Lung (tissue), 12 donors: ENCODE results near the gene IQUB. TPM values are rescaled to one million over a fixed set of nuclear protein-coding genes. Genes with fewer than 3 reads are reported as not detected.

Source experiments
- ATAC-seq: fragments of 200-7000 bp; cut with Tn5 transposase; one replicate; pipeline ENCODE4 v1.9.1; 2020; ENCODE audit warnings: moderate number of reproducible peaks; ENCODE audit not compliant: insufficient read depth, low FRiP score
- DNase-seq, 3 donors: peaks; one replicate each; pipeline ENCODE4 v3.0.0-alpha.2; 2013 to 2017
- H3K27ac ChIP-seq, 2 donors: one replicate each; pipeline ENCODE4 v1.5.1; 2013; ENCODE audit warnings: mild to moderate bottlenecking in 2 of 2, moderate library complexity in 2 of 2, control low read depth in 1 of 2, inconsistent platforms in 1 of 2, low read depth in 1 of 2, low read length in 1 of 2
- H3K27me3 ChIP-seq, 3 donors: one replicate each; pipeline ENCODE4 v1.5.1; 2013; ENCODE audit warnings: low read length in 2 of 3; ENCODE audit not compliant: control insufficient read depth in 3 of 3, insufficient read depth in 3 of 3
- H3K36me3 ChIP-seq, 4 donors: one replicate each; pipeline ENCODE4 v1.5.1; 2013; ENCODE audit warnings: low read length in 4 of 4, mild to moderate bottlenecking in 1 of 4, moderate library complexity in 1 of 4; ENCODE audit not compliant: control insufficient read depth in 4 of 4, insufficient read depth in 4 of 4
- H3K4me1 ChIP-seq, 5 donors: one replicate each; pipeline ENCODE4 v1.5.1; 2013; ENCODE audit warnings: low read length in 5 of 5, mild to moderate bottlenecking in 2 of 5, moderate library complexity in 1 of 5; ENCODE audit not compliant: control insufficient read depth in 5 of 5, insufficient read depth in 5 of 5
- H3K4me3 ChIP-seq: one replicate; pipeline ENCODE4 v1.5.1; 2013; ENCODE audit warnings: mild to moderate bottlenecking, control low read depth, moderate library complexity
- H3K9ac ChIP-seq, 2 donors: one replicate each; pipeline ENCODE4 v1.5.1; 2013; ENCODE audit warnings: low read length in 2 of 2, control low read depth in 1 of 2; ENCODE audit not compliant: insufficient read depth in 1 of 2
- H3K9me3 ChIP-seq, 4 donors: one replicate each; pipeline ENCODE4 v1.5.1; 2013; ENCODE audit warnings: low read length in 3 of 4, mild to moderate bottlenecking in 1 of 4, moderate library complexity in 1 of 4; ENCODE audit not compliant: control insufficient read depth in 4 of 4, insufficient read depth in 3 of 4
- CTCF ChIP-seq: IDR thresholded peaks from 2 replicates; pipeline ENCODE4 v1.5.1; 2012; ENCODE audit warnings: mild to moderate bottlenecking; ENCODE audit errors: control extremely low read depth, extremely low read depth
- WGBS, 2 donors: extraction: QIAGEN DNeasy Blood & Tissue Kit; methylation state at CpG; one replicate each; pipeline ENCODE4 v1.1.7; 2013; 5-methylcytosine and 5-hydroxymethylcytosine counted together
- polyA plus RNA-seq, 2 donors: library from polyadenylated mRNA; stranded (reverse); fragments of 200-250 nt; gene quantifications; one replicate each; pipeline ENCODE4 v1.2.1, GENCODE V29; 2013
- total RNA-seq, 2 donors: library from RNA; depleted of rRNA in 1 of 2; stranded (reverse); fragments of >200 nt in 1 of 2; gene quantifications; one replicate each; pipeline ENCODE4 v1.2.1, GENCODE V29; 2014 to 2021
- donor health status: control.
- donor health status: control.
- donor health status: Bipolar disorder and iron deficiency.
- donor health status: healthy.
- donor health status: DM: yes; HTN: yes; CAD: no.

IQUB gene
- total and polyA plus RNA-seq, 4 donors, result 1.0 to 17.4 (median 3.2) TPM

GRCh38 chr7:123498031-123498430 lies 36.4 kb downstream of the IQUB start:
- ATAC-seq, result no peak
- Histone ChIP-seq H3K4me1 (peaks cover 0 to 7% (median 0%) of the 10 kb centered on the region in 5 donors), H3K4me3 (no peak overlapping the region), H3K27me3 (peaks cover 0 to 2% (median 0%) of the 10 kb centered on the region in 3 donors), H3K36me3 (no peaks in the 10 kb centered on the region), H3K27ac (no peak overlapping the region), H3K9ac (no peak overlapping the region), H3K9me3 (no peaks in the 10 kb centered on the region)
- 81 to 89% methylated on average over 1 of the region's 1 CpG for WGBS, 2 donors
- no peak for DNase-seq
- no peak for TF ChIP-seq CTCF

GRCh38 chr7:123494193-123494796 lies 40.1 kb downstream of the IQUB start:
- peaks cover 0 to 2% (median 0%) of the 10 kb centered on the region in 3 donors for H3K27me3 ChIP-seq
- no peak for ATAC-seq
- WGBS, 2 donors, result 8 to 12% methylated on average over 3 of the region's 3 CpGs

GRCh38 chr7:123492485-123492884 lies 41.9 kb downstream of the IQUB start:
- no peaks in the 10 kb centered on the region for H3K36me3 ChIP-seq
- H3K9me3 ChIP-seq, result no peaks in the 10 kb centered on the region
- H3K9ac ChIP-seq, result no peak overlapping the region
- H3K4me3 ChIP-seq, result no peak overlapping the region
- DNase-seq (no peak), ATAC-seq (no peak)
- WGBS, 2 donors, result 80 to 85% methylated on average over 3 of the region's 3 CpGs
- H3K27me3 ChIP-seq, result peaks cover 0 to 2% (median 0%) of the 10 kb centered on the region in 3 donors
- H3K27ac ChIP-seq, result no peak overlapping the region
- TF ChIP-seq CTCF, result no peak
- no peaks in the 10 kb centered on the region for H3K4me1 ChIP-seq

More at GRCh38 chr7:123494193-123494796, 40.1 kb downstream of the IQUB start:
- Histone ChIP-seq H3K9me3 (no peaks in the 10 kb centered on the region), H3K9ac (no peak overlapping the region), H3K4me3 (no peak overlapping the region), H3K4me1 (peaks cover 0 to 7% (median 0%) of the 10 kb centered on the region in 5 donors), H3K36me3 (no peaks in the 10 kb centered on the region), H3K27ac (no peak overlapping the region)
- peak in 2 of 3 donors; percentile 60 to 65 for DNase-seq
- TF ChIP-seq CTCF, result peak; percentile 37

- H3K36me3 ChIP-seq, result no peaks in the 10 kb centered on the region
- no peak overlapping the region for H3K4me3 ChIP-seq
- H3K27me3 ChIP-seq, result no peaks in the 10 kb centered on the region
- ATAC-seq (no peak), DNase-seq (no peak)
- no peak overlapping the region for H3K27ac ChIP-seq
- H3K9me3 ChIP-seq, result no peaks in the 10 kb centered on the region
- H3K4me1 ChIP-seq, result no peaks in the 10 kb centered on the region
- H3K9ac ChIP-seq, result no peak overlapping the region
- no peak for TF ChIP-seq CTCF
- 90 to 91% methylated on average over 2 of the region's 2 CpGs for WGBS, 2 donors
Observed at GRCh38 chr7:123485721-123486120, 48.7 kb downstream of the IQUB start.
